GM10847 (cell line): Measurements from ENCODE around the gene MAP2K5.

Experiments used
- POLR2A ChIP-seq: IDR thresholded peaks from 2 replicates; pipeline ENCODE4 v1.6.1; 2011; ENCODE audit not compliant: insufficient read length; ENCODE audit errors: extremely low read depth

MAP2K5 gene

DNA sequence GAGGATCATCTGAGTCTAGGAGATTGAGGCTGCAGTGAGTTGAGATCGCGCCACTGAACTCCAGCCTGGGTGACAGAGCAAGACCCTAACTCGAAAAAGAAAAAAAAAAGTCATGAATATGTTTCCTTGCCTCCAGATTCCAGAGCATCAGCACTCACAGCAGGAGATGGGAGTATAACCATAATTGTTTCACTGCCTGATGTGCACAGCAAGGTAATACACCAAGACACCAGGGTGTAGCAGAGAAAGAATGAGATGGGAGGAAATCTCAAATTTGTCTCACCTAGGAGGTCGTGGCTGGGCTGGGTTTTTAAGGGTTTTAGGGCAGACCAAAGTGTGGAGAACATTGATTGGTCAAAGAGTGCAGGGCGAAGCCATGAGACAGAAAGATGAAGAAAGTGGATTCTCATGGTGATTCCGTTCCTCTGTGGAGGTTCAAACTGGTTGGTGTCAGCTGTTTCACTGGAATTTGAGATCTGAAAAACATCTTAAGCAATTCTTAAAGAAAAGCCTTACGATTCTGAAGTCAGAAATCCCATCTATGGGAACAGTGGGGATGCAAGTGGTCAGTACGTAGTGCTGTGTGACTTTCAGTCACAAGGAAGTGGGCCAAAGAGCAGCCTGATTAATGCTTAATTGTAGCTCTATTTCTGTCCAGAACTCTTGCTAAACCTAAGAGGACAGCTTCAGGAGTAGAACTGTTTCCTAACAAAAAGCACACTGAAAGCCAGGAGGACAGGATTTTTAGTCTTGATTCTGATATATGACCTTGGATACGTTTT is 29.4 kb upstream of the MAP2K5 start:
- TF ChIP-seq POLR2A, result no peak

- no peak for TF ChIP-seq POLR2A
Observed at GRCh38 chr15:67515090-67515489, 27.4 kb upstream of the MAP2K5 start.

DNA sequence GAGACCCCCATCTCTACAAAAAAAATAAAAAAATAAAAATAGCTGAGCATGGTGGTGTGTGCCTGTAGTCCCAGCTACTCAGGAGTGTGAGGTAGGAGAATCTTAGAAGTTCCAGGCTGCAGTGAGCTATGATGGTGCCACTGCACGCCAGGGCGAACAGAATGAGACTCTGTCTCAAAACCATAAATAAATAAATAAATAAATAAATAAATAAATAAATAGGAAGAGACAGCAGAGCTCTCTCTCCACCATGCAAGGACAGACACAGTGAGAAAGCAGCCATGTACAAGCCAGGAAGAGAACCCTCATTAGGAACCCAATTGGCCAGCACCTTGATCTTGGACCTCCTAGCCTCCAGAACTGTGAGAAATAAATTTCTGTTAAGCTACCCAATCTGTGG is 26.9 kb upstream of the MAP2K5 start:
- TF ChIP-seq POLR2A, result no peak

- TF ChIP-seq POLR2A, result no peak
Observed at GRCh38 chr15:67520321-67521028, 22.0 kb upstream of the MAP2K5 start.

GRCh38 chr15:67521029-67521782 is 21.3 kb upstream of the MAP2K5 start, which contains the start of gene C15orf61:
C15orf61 (plus strand) TSS chr15:67521131; CDS start chr15:67521249, 118 bp downstream.
- TF ChIP-seq POLR2A, result peak; percentile 62

DNA sequence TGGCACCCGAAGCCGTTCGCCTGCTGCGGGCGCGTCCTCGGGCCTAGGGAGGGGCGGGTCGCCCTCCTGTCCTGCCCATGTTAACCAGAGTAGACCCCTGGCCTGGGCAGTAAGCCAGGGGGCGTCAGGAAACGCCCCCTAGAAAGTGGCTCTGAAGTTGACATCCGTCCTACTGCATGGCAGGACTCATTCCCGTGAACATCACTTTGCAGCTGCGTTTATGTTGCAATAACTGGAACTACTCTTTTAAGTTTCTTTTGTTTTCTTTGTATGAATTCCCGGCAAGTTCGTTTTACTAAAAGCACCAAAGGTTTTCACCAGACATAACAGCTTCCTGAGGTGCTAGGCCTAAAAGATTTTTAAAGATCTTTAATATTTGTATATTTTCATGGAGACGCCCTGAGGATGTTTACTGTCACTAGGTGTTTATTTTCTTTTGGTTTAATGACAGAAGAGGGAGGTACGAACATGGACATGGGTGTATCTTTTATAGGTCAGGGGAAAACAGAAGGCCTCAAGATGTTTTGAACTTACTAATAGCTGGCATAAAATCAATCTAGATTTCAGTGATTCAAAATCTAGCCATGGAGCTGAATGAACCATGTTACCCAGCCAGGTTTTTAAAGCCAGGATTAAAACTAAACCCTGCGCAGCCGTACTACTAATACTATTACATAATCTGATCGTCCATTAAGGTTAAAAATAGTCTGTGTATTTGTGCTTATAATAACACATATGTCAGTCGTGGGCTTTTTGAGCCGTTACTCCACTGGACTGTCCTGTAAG is 20.5 kb upstream of the MAP2K5 start:
- TF ChIP-seq POLR2A, result no peak

DNA sequence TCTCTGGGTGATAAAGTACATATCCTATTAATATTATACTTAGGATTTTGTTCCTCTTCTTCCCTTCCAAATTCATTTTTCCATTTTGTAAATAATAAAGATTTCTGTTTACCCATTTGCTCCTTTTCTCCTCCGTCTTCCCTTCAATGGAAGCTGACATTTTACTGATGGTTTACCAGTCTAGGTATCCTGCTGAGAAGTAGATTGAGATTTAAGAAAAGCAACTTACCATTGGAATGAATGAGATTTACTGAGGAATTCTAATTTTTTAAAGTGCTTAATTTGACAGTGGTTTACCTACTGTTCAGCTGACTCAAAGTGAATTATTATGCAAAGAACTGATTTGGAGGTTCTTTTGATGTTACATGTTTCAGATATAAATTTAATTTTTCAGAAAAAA is 19.2 kb upstream of the MAP2K5 start:
- no peak for TF ChIP-seq POLR2A

- TF ChIP-seq POLR2A, result no peak
Observed at GRCh38 chr15:67524235-67524634, 18.3 kb upstream of the MAP2K5 start.

DNA sequence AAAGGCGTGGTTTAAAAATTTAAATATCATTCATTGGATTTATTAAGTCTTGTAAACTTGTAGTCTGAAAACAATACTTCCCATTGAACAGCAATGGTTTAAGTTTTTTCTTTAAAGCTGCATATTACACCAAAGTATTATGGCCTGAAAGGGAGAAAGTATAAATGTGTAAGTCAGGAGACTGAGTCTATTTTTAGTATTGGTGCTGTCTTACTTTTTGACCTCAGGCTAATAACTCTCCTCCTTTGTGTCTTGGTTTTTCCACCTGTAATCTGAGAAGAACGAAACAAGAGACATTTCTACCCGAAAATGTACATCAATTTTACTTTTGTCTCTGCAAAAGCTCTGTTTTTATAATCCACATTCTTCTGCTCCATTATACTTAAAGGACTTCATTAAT is 14.0 kb upstream of the MAP2K5 start:
- no peak for TF ChIP-seq POLR2A

DNA sequence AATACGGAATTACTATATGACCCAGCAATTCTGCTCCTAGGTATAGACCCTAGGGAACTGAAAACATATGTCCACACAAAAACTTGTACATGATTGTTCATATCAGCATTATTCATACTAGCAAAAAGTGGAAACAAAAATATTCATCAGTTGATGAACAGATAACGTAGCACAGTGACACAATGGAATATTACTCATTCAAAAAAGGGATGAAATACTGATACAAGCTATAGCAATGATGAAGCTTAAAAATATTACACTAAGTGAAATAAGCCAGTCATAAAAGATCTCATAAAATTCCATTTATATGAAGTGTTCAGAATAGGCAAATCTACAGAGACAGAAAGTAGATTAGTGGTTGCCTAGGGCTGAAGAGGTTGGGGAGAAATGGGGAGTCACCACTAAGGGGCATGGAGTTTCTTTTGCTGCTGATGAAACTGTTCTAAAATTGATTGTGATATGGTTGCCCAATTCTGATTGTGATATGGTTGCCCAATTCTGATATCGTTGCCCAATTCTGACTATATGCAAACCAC is 11.1 kb upstream of the MAP2K5 start:
- TF ChIP-seq POLR2A, result no peak

GRCh38 chr15:67533873-67534272 is 8.6 kb upstream of the MAP2K5 start:
- TF ChIP-seq POLR2A, result no peak

DNA sequence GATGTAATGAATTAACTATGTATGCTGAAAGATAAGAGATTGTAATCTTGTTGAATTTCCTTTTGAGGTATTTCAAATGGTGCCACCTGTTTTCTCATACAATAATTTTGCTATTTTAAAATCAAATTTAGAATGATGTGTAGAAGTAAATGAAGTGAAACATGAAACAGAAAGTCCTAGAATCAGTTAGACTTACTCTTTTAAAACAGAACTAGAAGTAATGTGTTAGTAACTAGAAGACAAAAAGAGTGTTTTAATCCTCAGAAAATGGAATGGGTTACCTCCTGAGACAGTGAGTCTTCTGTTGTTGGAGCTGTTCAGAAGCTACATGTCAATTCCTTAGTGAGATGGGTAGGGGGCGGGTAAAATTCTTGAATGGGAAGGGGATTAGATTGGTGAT is 8.1 kb upstream of the MAP2K5 start:
- TF ChIP-seq POLR2A, result no peak

- no peak for TF ChIP-seq POLR2A
Observed at GRCh38 chr15:67537771-67538170, 4.7 kb upstream of the MAP2K5 start.

DNA sequence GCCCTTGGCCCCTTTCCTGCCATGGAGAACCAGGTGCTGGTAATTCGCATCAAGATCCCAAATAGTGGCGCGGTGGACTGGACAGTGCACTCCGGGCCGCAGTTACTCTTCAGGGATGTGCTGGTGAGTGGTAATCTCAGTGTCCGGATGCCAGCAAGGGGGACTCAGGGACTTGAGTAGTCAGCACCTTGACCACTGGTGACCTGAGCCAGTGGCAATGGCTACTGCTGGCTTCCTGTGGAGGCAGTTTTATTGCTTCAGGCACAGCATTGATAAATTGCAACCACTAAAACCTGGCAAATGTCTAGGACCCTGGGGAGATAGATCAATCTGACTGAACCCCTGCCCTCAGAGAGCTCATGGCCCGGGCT is 830 bp downstream of the MAP2K5 start:
- no peak for TF ChIP-seq POLR2A

GRCh38 chr15:67544475-67544874 is 2.0 kb downstream of the MAP2K5 start:
- TF ChIP-seq POLR2A, result no peak
